SW 1271 (cell line): ENCODE measurements around the gene NTN3.
"Not testable (repeated sequence)": the region's sequence is repeated elsewhere in the genome, so short reads cannot be mapped to it uniquely, and the experiment has no call there.

Experiments
- DNase-seq, 2 experiments: peaks; one replicate each; lab custom pipeline; 2025; lab: John Stamatoyannopoulos, UW

The NTN3 gene

GRCh38 chr16:2471016-2471652, at the start of gene NTN3:
TSS of gene NTN3 (plus strand) at chr16:2471297. CDS start at chr16:2471702, 405 bp downstream.
- no peak for DNase-seq

DNA sequence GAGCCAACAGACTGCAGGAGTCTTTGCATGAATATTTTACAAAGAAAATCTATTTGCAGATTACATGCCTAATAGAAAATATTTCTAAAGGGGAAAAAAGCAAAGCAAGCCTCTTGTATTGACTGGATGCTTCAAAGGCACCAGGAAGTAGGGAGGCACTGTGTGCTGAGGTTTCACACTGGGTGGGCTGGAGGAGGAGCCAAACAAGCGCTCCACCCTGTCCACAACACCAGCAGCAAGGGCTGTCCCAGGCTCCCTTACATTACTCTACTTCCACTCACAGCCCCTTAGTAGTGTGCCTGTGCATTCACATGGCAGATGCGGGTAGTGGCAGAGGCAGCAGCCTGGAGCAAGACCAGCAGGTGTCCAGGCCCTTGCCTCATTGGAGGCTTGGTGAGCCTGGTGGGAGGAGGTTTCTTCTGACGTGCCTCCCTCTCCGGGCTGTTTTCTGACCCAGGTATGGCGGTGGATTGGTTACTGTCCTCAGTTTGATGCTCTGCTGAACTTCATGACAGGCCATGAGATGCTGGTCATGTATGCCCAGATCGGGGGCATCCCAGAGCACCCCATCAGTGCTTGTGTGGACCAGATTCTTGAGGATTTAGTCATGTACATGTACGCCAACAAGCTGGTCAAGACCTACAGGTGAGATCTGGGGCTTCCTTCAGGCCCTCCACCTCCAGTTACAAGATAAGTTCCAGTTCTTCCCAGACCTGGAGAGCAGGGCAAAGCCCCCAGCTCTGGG, 48.8 kb upstream of the NTN3 start:
- DNase-seq: no peak

- DNase-seq: no peak
These were observed 46.8 kb upstream of the NTN3 start for GRCh38 chr16:2424061-2425007.

DNA sequence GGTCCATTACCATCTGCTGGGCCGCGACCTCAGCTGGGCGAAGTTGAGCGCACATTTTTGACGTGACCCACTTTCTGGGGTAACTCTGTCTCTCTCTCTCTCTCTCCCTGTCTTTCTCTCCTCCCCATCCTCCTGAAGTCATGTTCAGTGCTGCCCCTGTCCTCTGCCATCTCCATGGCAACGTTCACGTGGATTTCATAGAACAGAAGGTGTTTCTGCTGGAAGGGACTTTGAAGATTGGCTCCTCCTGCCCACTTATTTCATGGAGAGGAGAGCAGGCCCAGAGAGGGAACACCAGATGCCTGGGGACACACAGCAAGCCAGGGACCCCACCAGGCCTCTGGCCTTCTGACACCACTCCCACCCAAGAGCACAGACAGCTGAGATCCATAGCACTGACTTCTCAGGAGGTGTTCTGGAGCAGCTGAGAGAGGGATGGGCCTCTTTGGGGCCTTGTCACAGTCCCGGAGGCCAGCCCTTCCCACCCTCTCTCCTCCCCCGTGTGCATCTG, 46.0 kb upstream of the NTN3 start:
- no peak for DNase-seq

DNA sequence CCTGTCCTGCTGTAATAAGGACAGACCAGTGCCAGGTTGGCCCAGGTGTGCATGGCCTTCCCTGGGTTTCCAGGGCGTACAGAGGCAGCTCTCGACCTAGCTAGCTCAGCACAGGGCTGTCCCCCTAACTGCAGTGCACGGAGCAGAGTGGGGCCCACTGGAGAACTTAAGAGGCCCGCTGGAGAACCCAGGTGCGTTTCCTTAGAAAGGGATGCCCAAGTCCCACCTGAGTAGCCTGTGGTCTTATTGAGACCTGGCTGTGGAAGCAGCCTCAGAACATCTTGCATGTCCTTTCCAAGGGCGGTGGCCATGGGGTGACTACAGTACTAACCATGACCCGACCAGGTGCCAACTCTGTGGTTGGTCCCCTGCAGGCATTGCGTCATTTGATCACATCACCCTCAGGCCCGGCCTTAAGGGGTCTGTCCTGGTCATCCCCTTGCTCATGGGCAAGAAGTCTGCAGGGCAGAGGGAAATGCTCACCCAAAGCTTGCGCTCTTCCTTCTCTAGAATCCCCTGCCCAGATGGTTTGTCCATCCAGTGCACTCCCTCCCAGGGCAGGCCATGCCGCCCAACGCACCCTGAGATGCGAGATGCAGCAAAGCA, 45.2 kb upstream of the NTN3 start:
- DNase-seq: no peak

- DNase-seq: no peak
These were observed 44.1 kb upstream of the NTN3 start for GRCh38 chr16:2426941-2427361.

- DNase-seq: no peak
These were observed 43.6 kb upstream of the NTN3 start for GRCh38 chr16:2427526-2427925.

DNA sequence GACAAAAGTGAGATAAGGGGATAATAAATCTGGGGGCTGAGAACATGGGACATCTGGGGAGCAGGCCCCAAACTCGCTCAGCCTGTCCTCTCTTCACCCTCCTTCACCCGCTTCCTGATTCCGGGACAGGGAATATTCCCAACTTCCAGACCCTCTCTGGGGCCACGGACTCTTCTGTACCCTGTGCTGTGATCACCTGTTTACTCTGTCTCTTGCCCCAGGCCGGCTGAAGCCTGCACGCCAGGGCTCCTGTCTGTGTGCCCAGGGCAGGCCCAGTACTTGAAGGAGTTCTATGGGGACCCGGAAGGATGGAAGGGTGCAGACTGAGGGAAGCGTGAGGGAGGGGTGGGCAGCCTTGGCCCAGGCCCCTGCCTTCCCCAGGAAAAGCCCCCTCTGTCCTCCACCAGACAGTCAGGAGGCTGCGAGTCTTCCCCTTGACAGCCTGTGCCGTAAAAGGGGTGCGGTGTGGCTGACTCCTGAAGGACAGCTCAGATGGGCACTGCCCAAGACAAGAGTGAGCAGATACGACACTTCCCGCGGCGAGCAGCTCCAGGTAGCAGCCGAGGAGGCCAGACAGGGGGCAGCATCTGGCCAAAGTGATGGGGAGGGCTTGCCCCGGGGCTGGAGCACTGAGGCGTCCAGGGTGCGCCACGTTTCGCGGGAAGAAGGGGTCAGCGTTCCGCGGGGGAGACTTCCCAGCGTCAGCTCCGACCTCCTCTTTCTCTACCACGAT, 42.9 kb upstream of the NTN3 start:
- DNase-seq: peak in 1 of 2 experiments; percentile 11

DNA sequence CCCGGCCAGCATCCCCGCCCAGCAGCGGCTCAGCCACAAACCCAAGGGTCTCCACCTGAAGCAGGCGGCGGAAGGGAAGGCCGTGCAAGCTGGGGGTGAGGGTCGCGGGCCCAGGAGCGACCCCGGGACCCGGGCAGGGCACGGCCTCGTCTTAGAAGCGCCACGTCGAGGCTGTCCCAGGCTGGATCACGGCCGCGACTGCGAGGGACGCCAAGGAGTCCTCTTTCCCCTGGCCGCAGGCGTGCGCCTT, 42.4 kb upstream of the NTN3 start:
- DNase-seq: no peak

- peak in 1 of 2 experiments; percentile 78 for DNase-seq
These were observed 41.9 kb upstream of the NTN3 start, which contains the start of gene CCNF for GRCh38 chr16:2429034-2429770. TSS of gene CCNF (plus strand) at chr16:2429447. CDS start at chr16:2429482, 35 bp downstream.

GRCh38 chr16:2429771-2430663, 41.1 kb upstream of the NTN3 start:
- DNase-seq: no peak

DNA sequence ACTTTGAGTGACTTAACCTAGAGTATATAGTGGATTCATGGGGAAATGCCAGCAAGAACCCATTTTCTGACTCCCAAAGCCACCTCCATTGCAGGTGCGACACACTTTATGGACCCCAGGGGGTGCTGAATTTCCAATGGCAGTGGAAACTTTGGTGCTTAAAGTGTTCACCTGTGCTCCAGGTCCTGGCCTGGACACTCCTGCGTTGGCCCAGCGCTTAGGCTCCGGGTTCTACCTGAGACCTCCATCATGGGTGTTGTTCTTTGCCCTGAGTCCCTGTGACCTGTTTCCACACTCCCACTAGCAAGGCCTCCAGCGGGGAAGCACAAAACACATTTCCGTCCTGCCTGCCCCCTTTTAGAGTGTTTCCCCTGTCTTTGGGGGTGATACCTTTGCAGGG, 38.8 kb upstream of the NTN3 start:
- DNase-seq: no peak

DNA sequence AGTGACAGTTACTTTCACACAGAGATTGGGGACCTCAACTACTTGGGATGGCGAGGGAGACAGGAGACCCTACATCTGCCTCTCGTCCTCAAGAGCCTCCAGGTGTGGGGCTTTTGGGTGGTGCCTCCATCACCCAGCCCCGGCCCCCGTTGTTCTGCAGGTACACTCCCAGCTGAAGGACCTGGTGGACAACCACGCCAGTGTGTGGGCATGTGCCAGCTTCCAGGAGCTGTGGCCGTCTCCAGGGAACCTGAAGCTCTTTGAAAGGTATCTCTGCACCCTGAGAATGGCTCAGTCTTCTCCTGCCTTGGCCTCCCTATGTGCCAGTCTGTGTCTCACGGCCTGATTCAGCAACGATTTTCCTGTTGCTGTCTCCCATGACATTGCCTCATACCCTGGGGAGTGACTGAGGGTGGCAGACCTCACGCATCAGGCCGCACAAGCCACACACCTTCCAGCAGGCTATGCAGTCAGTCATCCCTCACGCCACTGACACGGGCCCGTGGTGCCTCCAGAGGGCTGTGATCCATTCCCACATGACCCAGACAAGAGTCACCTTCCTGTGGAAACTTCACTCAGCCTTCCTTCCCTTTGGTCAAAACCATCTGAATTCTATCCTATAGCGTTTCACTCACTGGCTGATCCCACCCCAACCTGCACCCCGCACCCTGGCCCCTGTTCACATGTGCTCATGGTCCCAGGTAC, 38.1 kb upstream of the NTN3 start:
- DNase-seq: no peak

DNA sequence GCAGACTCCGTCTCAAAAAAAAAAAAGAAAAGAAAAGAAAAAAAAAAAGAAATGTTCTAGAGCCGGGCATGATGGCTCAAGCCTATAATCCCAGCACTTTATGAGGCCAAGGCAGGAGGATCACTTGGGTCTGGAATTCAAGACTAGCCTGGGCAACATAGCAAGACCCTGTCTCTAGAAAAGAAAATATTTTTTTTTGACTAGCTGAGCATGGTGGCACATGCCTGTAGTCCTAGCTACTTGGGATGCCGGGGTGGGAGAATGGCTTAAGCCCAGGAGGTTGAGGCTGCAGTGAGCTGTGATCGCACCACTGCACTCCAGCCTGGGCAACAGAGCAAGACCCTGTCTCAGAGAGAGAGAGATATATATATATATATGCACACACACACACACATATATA, 35.9 kb upstream of the NTN3 start:
- not testable (repeated sequence) for DNase-seq

DNA sequence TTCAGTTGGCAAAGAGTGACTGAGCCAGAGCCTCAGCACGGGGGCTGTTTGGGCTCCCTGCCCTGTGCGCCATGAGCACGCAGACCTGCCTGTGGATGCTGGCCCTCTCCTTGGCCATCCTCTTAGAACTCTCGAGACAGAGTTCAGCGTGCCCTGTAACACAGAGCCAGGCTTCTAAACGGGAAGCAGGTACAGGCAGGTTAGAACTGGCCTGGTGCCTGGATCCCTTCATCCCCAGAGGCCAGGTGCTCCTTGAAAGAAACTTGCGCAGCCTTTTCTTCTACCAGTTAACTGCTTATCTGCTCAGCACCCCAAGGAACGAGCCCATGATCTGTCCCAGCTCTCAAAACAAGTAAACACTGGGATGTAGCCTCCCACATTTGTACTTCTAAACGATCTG, 35.0 kb upstream of the NTN3 start:
- DNase-seq: no peak

GRCh38 chr16:2437032-2437790, 33.9 kb upstream of the NTN3 start:
- no peak for DNase-seq

DNA sequence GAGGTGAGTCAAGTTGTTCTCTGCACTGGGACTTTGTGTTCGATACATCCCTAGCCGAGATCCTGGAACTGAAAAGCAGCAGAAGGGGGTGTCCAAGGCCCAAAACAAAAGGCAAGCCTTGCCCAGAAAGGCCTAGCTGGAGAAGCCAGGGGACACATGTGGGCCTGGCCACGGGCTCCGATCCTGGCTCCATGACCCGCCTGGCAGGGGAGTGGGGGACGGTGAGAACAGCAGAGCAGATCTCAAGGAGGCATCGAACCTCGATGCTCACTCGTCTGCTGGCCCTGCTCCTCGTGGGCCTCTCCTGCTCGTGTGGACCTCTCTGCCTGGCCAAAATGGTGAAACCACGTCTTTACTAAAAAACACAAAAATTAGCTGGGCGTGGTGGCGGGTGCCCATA, 33.0 kb upstream of the NTN3 start:
- no peak for DNase-seq

DNA sequence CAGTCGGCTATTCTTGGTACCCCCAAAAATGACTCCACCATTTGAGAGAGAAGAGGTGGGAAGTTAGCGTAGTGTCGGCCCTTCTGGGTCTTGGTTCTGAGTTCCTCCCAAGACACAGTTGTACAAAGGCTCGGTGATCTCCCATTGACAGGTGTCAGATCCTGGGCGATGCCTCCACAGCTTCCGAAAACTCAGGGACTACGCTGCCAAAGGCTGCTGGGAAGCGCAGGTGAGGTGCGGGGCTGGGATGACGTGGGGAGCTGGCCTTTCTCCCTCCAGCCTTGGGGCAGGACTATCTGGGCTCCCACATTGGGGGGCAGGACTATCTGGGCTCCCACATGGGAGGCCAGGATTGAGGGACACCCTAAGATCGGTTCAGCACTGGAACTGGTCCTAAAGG, 31.5 kb upstream of the NTN3 start:
- DNase-seq: no peak
